Transverse colon (tissue), 4 donors: ENCODE measurements around the gene KIAA0040. TPM values are rescaled to one million over a fixed set of nuclear protein-coding genes. Genes with fewer than 3 reads are reported as not detected.

Experiments
- DNase-seq: peaks from one replicate; pipeline ENCODE4 v3.0.0-alpha.2; 2019
- H3K27ac ChIP-seq, 4 donors: fragments of 200-600 bp; sonication (generic); 2 replicates each; pipeline ENCODE4 v1.5.1; 2016 to 2018; ENCODE audit warnings: inconsistent platforms in 4 of 4
- H3K27me3 ChIP-seq: fragments of 200-600 bp; sonication (generic); 2 replicates; pipeline ENCODE4 v1.5.1; 2017; ENCODE audit warnings: inconsistent platforms
- H3K36me3 ChIP-seq, 4 donors: fragments of 200-600 bp; sonication (generic); 2 replicates each; pipeline ENCODE4 v1.5.1; 2017 to 2019; ENCODE audit warnings: inconsistent platforms in 4 of 4
- H3K4me1 ChIP-seq, 4 donors: fragments of 200-600 bp; sonication (generic); 2 replicates each; pipeline ENCODE4 v1.5.1; 2017 to 2020; ENCODE audit warnings: inconsistent platforms in 4 of 4
- H3K4me3 ChIP-seq, 4 donors: fragments of 200-600 bp; sonication (generic); 1 replicate in 1 of 4; 2 replicates in 3 of 4; pipeline versions ENCODE4 v1.5.1 to v1.6.1; 2017 to 2019; ENCODE audit warnings: inconsistent platforms in 4 of 4
- H3K9me3 ChIP-seq, 2 donors: fragments of 200-600 bp; sonication (generic); 2 replicates each; pipeline ENCODE4 v1.5.1; 2017 to 2019; ENCODE audit warnings: inconsistent platforms in 2 of 2
- CTCF ChIP-seq, 5 experiments: fragments of 200-600 bp in 3 of 5; fragments of 450-650 bp in 2 of 5; sonication (generic) in 3 of 5; IDR thresholded peaks; 1 replicate in 2 of 5; 2 replicates in 3 of 5; pipeline ENCODE4 v1.5.1; 2016 to 2017; ENCODE audit warnings: antibody characterized with exemption in 5 of 5, inconsistent platforms in 3 of 5, mild to moderate bottlenecking in 2 of 5, moderate library complexity in 1 of 5
- EP300 ChIP-seq: sonication (generic); formaldehyde crosslinking; IDR thresholded peaks from one replicate; pipeline ENCODE4 v1.6.1; 2017; ENCODE audit warnings: antibody characterized with exemption, low read depth
- POLR2A ChIP-seq: fragments of 450-650 bp; IDR thresholded peaks from one replicate; pipeline ENCODE4 v1.6.1; 2016; ENCODE audit warnings: antibody characterized with exemption, mild to moderate bottlenecking, moderate library complexity
- POLR2AphosphoS5 ChIP-seq, 3 donors: sonication (generic); formaldehyde crosslinking; IDR thresholded peaks; one replicate each; pipeline ENCODE4 v1.6.1; 2016; ENCODE audit warnings: antibody characterized with exemption in 3 of 3
- WGBS, 2 donors: methylation state at CpG; one replicate each; pipeline ENCODE4 v1.1.5; 2018; ENCODE audit warnings: low coverage in 1 of 2; 5-methylcytosine and 5-hydroxymethylcytosine counted together
- in situ Hi-C, 4 donors: fragments of 200-750 bp; cut with MboI; loops; one replicate each; pipeline versions ENCODE4 v1.15.0 to v1.15.1; 2017; ENCODE audit warnings: low sequenced_read_pairs in 3 of 4, low pct_ligation_motif_present in 1 of 4, low pct_unique_long_range_greater_than_20kb in 1 of 4
- intact Hi-C: fragments of 100-400 bp; cut with DNase I; formaldehyde crosslinking; loops from one replicate; pipeline ENCODE4 v1.15.1; 2023; ENCODE audit warnings: low total_unique reads
- total RNA-seq, 4 donors: library from RNA; depleted of rRNA; stranded (reverse); fragments of >200 nt; gene quantifications; one replicate each; pipeline ENCODE4 v1.1.0, GENCODE V29; 2016

The KIAA0040 gene
- total RNA-seq, 4 donors from 2014 or later: 17.5 to 35.5 (median 21.2) TPM

GRCh38 chr1:175155936-175156335, 36.6 kb downstream of the KIAA0040 start:
- in situ Hi-C loops: loop anchor here in 3 of 4 donors (5.0 to 10.0 kb wide), 3 partner anchors 66 to 169 kb away; no protein-coding TSS in a partner anchor
- no peak for DNase-seq
- Histone ChIP-seq H3K4me1 (peaks cover 0 to 8% (median 0%) of the 10 kb centered on the region in 4 donors), H3K4me3 (no peak overlapping the region), H3K9me3 (no peaks in the 10 kb centered on the region), H3K27ac (no peak overlapping the region), H3K27me3 (peaks cover 21% of the 10 kb centered on the region), H3K36me3 (no peaks in the 10 kb centered on the region)
- no peak for TF ChIP-seq POLR2AphosphoS5 (IDR thresholded peaks at IDR 0.05)
- no peak for TF ChIP-seq EP300
- no peak for TF ChIP-seq POLR2A
- no peak for TF ChIP-seq CTCF (IDR thresholded peaks at IDR 0.05)
- intact Hi-C loops: loop anchor here (2.0 kb wide), 1 partner anchor 163 kb away; no protein-coding TSS in a partner anchor
- 78% methylated on average over 5 of the region's 5 CpGs; no CpG with 5 or more reads in 1 of the 2 donors for WGBS, 2 donors

DNA sequence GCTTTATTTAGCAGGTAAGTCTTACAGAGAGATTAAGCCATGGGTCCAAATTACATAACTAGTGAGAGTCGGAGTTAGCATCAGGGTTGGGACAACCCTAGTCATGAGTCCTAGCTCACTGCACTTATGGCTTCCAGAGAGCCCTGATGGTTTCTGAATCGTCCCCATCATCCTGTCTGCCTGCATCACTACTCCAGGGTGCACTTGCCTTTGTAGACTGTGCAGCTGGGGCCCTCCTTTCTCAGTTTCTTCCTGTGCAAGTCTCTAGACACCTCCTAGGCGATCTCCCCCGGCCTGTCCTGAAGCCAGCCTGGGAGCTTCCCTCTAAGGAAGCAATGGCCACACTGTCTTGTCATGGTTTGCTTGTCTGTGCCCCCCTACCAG, 37.1 kb downstream of the KIAA0040 start:
- Histone ChIP-seq H3K4me1 (peaks cover 0 to 8% (median 0%) of the 10 kb centered on the region in 4 donors), H3K36me3 (no peaks in the 10 kb centered on the region), H3K27ac (no peak overlapping the region), H3K9me3 (no peaks in the 10 kb centered on the region), H3K4me3 (no peak overlapping the region), H3K27me3 (peaks cover 24% of the 10 kb centered on the region)
- no peak for DNase-seq
- 71 to 86% methylated on average over 2 to 4 of the region's 4 CpGs for WGBS, 2 donors
- in situ Hi-C loops: loop anchor here in 3 of 4 donors (5.0 to 10.0 kb wide), 3 partner anchors 67 to 169 kb away; no protein-coding TSS in a partner anchor
- TF ChIP-seq CTCF (IDR thresholded peaks at IDR 0.05) (no peak), POLR2A (no peak), EP300 (no peak), POLR2AphosphoS5 (IDR thresholded peaks at IDR 0.05) (no peak)
- intact Hi-C loops: loop anchor here (2.0 kb wide), 1 partner anchor 163 kb away; no protein-coding TSS in a partner anchor

DNA sequence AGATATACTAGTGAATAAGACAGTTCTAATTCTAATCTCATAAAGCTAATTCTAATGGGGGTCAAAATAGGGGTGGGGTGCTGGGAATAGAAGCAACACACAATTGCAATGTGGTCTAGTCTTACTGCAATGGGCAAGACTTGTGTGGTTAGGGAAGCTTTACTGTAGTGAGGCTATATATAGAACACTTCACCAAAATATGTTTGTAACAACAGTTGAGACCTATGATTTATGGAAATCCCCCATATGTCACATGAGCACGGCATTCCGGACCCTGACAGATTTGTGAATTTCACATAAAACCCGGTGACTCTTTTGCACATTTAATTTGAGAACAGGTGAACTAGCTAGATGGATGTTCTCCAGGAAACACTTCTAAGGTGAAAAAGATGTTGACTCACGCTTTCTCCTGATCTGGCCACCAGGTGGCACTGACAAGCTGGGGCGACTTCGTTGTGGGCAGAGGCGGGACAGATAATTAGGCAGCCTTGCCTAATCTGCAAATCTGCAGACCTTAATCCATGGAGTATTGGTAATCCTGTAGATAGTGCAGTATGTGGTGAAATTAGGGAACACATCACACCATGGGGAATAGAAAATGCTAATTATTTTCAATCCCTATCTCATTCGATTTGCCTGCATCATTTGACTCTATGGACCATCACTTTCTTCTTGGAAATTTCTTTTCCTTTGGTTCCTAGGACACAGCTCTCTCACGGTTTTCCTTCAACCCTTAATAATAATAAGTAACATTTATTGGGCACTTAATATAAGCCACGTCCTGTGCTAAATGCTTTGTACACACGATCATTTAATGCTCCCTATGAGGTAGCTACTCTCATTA, 37.7 kb downstream of the KIAA0040 start:
- TF ChIP-seq POLR2AphosphoS5 (IDR thresholded peaks at IDR 0.05) (no peak), EP300 (no peak), POLR2A (no peak), CTCF (IDR thresholded peaks at IDR 0.05) (peak; percentile 86 to 88 (median 88))
- peaks cover 24% of the 10 kb centered on the region for H3K27me3 ChIP-seq
- DNase-seq: peak; percentile 76
- peaks cover 0 to 8% (median 0%) of the 10 kb centered on the region in 4 donors for H3K4me1 ChIP-seq
- H3K36me3 ChIP-seq: no peaks in the 10 kb centered on the region
- intact Hi-C loops (loop anchor here (2.0 kb wide), 1 partner anchor 164 kb away; no protein-coding TSS in a partner anchor), in situ Hi-C loops (loop anchor here (5.0 to 10.0 kb wide), 3 partner anchors 67 to 170 kb away; no protein-coding TSS in a partner anchor)
- no peak overlapping the region for H3K27ac ChIP-seq
- H3K9me3 ChIP-seq: no peaks in the 10 kb centered on the region
- 20 to 21% methylated on average over 10 to 11 of the region's 11 CpGs for WGBS, 2 donors
- no peak overlapping the region for H3K4me3 ChIP-seq

DNA sequence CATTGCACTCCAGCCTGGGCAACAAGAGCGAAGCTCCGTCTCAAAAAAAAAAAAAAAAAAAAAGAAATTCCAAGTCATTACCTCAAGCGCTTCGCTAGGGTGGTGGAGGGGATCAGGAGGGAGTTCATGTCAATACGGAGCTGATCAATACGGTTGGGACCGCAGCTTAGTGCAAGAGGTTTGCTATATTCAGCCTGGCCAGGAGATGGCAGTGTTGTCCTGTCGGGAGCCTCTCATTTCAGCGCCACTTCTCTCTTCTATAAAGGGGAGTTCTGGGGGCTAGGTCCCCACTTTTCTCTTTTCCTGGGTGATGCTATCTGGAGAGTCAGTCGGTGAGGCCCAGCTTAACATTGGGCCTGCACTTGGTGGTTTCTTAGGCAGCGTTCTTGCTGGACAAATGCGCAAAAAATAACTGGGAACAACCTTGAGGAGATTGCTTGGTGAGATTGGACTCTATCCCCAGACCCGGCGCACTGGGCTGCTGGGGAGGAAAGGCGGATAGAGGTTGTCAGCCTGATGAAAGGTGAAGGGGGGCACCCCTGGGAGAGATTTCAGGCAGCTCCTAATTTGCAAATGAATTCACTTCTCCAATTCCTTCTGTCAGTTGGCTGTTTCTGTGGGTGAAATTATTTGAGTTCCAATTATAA, 40.4 kb downstream of the KIAA0040 start:
- no peak overlapping the region for H3K4me3 ChIP-seq
- 8 to 11% methylated on average over 8 to 15 of the region's 15 CpGs for WGBS, 2 donors
- no peak for TF ChIP-seq POLR2A
- peak; percentile 83 to 93 (median 87) for TF ChIP-seq CTCF (IDR thresholded peaks at IDR 0.05)
- no peak for TF ChIP-seq POLR2AphosphoS5 (IDR thresholded peaks at IDR 0.05)
- H3K36me3 ChIP-seq: no peaks in the 10 kb centered on the region
- intact Hi-C loops: no loop called here
- in situ Hi-C loops: loop anchor here in 2 of 4 donors (5.0 to 10.0 kb wide), 2 partner anchors 170 to 173 kb away; no protein-coding TSS in a partner anchor
- DNase-seq: peak; percentile 66
- H3K9me3 ChIP-seq: no peaks in the 10 kb centered on the region
- no peak overlapping the region for H3K27ac ChIP-seq
- H3K27me3 ChIP-seq: peaks cover 24% of the 10 kb centered on the region
- H3K4me1 ChIP-seq: peaks cover 0 to 8% (median 0%) of the 10 kb centered on the region in 4 donors
